Hepatocyte (in vitro differentiated cells): ENCODE measurements around the gene COL24A1. TPM values are rescaled to one million over a fixed set of nuclear protein-coding genes. Genes with fewer than 3 reads are reported as not detected.

Source experiments
- DNase-seq: peaks from one replicate; pipeline ENCODE4 v3.0.0-alpha.2; 2016; ENCODE audit warnings: low spot score
- H2AFZ ChIP-seq: fragments of 200-600 bp; sonication (generic); 2 replicates; pipeline ENCODE4 v1.6.0; 2016; ENCODE audit warnings: antibody characterized with exemption, mild to moderate bottlenecking
- H3K27ac ChIP-seq: fragments of 200-600 bp; sonication (generic); 2 replicates; pipeline ENCODE4 v1.5.1; 2016; ENCODE audit warnings: mild to moderate bottlenecking
- H3K27me3 ChIP-seq: fragments of 200-600 bp; sonication (generic); 2 replicates; pipeline ENCODE4 v1.6.1; 2016
- H3K36me3 ChIP-seq: fragments of 200-600 bp; sonication (generic); replicated peaks from 2 replicates; pipeline ENCODE4 v1.5.1; 2016; ENCODE audit warnings: low read depth; ENCODE audit not compliant: insufficient read depth
- H3K4me1 ChIP-seq: fragments of 200-600 bp; sonication (generic); 2 replicates; pipeline ENCODE4 v1.5.1; 2016; ENCODE audit warnings: mild to moderate bottlenecking, moderate library complexity; ENCODE audit not compliant: insufficient read depth
- H3K4me2 ChIP-seq: fragments of 200-600 bp; sonication (generic); 2 replicates; pipeline ENCODE4 v1.6.0; 2016
- H3K4me3 ChIP-seq: fragments of 200-600 bp; sonication (generic); 2 replicates; pipeline ENCODE4 v1.5.1; 2016; ENCODE audit warnings: mild to moderate bottlenecking
- H3K79me2 ChIP-seq: fragments of 200-600 bp; sonication (generic); 2 replicates; pipeline ENCODE4 v1.6.0; 2017; ENCODE audit warnings: mild to moderate bottlenecking
- H3K9me2 ChIP-seq: fragments of 200-600 bp; sonication (generic); replicated peaks from 2 replicates; pipeline ENCODE4 v1.6.0; 2017; ENCODE audit warnings: mild to moderate bottlenecking; ENCODE audit not compliant: insufficient read depth
- H3K9me3 ChIP-seq: fragments of 200-600 bp; sonication (generic); 2 replicates; pipeline ENCODE4 v1.5.1; 2016; ENCODE audit warnings: low read depth, mild to moderate bottlenecking
- H4K20me1 ChIP-seq: fragments of 200-600 bp; sonication (generic); 2 replicates; pipeline ENCODE4 v1.6.0; 2016; ENCODE audit warnings: mild to moderate bottlenecking; ENCODE audit not compliant: insufficient read depth, poor library complexity, severe bottlenecking
- EZH2 ChIP-seq: fragments of 200-600 bp; sonication (generic); IDR thresholded peaks from 2 replicates; pipeline ENCODE4 v1.6.1; 2016; ENCODE audit warnings: antibody characterized with exemption, mild to moderate bottlenecking, borderline replicate concordance
- EZH2phosphoT487 ChIP-seq: fragments of 200-600 bp; sonication (generic); IDR thresholded peaks from one replicate; pipeline ENCODE4 v1.6.1; 2018; ENCODE audit warnings: antibody characterized with exemption, mild to moderate bottlenecking, low read depth, moderate library complexity; ENCODE audit not compliant: unreplicated experiment, severe bottlenecking
- WGBS: methylation state at CpG from one replicate; pipeline ENCODE4 v1.1.6; 2016; ENCODE audit warnings: low lambda C conversion rate; ENCODE audit errors: missing lambda C conversion rate; 5-methylcytosine and 5-hydroxymethylcytosine counted together
- polyA plus RNA-seq: library from polyadenylated mRNA; unstranded; fragments of >200 nt; fragmentation: Nextera tagmentation; extraction: Ambion mirVana; gene quantifications from 2 replicates; pipeline ENCODE4 v1.2.1, GENCODE V29; 2016
- total RNA-seq: library from RNA; depleted of rRNA; stranded (reverse); fragments of >200 nt; gene quantifications from 2 replicates; pipeline ENCODE4 v1.2.3, GENCODE V29; 2014
- TF ChIP-seq, protein P1 (sequence below): fragments of 200-600 bp; sonication (generic); IDR thresholded peaks from 2 replicates; pipeline ENCODE4 v1.5.1; 2016; ENCODE audit warnings: antibody characterized with exemption, mild to moderate bottlenecking; ENCODE audit not compliant: poor library complexity

Gene COL24A1
- total and polyA plus RNA-seq, 2 experiments from 2014 or later: 2.4 to 2.7 TPM

- no peak for TF ChIP-seq EZH2
- TF ChIP-seq, protein P1, sequence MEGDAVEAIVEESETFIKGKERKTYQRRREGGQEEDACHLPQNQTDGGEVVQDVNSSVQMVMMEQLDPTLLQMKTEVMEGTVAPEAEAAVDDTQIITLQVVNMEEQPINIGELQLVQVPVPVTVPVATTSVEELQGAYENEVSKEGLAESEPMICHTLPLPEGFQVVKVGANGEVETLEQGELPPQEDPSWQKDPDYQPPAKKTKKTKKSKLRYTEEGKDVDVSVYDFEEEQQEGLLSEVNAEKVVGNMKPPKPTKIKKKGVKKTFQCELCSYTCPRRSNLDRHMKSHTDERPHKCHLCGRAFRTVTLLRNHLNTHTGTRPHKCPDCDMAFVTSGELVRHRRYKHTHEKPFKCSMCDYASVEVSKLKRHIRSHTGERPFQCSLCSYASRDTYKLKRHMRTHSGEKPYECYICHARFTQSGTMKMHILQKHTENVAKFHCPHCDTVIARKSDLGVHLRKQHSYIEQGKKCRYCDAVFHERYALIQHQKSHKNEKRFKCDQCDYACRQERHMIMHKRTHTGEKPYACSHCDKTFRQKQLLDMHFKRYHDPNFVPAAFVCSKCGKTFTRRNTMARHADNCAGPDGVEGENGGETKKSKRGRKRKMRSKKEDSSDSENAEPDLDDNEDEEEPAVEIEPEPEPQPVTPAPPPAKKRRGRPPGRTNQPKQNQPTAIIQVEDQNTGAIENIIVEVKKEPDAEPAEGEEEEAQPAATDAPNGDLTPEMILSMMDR: peak; percentile 70
- Histone ChIP-seq H3K27ac (no peak overlapping the region), H3K9me3 (no peaks in the 10 kb centered on the region), H3K4me2 (no peak overlapping the region), H3K79me2 (no peaks in the 10 kb centered on the region), H3K4me1 (no peaks in the 10 kb centered on the region), H3K9me2 (no peaks in the 10 kb centered on the region), H3K36me3 (no peaks in the 10 kb centered on the region), H3K27me3 (no peaks in the 10 kb centered on the region), H4K20me1 (no peaks in the 10 kb centered on the region), H3K4me3 (no peak overlapping the region), H2AFZ (no peak overlapping the region)
- peak; percentile 43 for DNase-seq
- 85% methylated on average over 1 of the region's 1 CpG for WGBS
These were observed 463.8 kb downstream of the COL24A1 start for GRCh38 chr1:85692730-85693314.

- no peak overlapping the region for H3K4me3 ChIP-seq
- TF ChIP-seq, protein P1: no peak
- TF ChIP-seq EZH2phosphoT487 (no peak), EZH2 (no peak)
- no peaks in the 10 kb centered on the region for H3K9me3 ChIP-seq
- H3K4me1 ChIP-seq: no peaks in the 10 kb centered on the region
- no peak overlapping the region for H2AFZ ChIP-seq
- no peak overlapping the region for H3K27ac ChIP-seq
- H3K4me2 ChIP-seq: no peak overlapping the region
- H3K9me2 ChIP-seq: no peaks in the 10 kb centered on the region
- peaks cover 5% of the 10 kb centered on the region for H3K79me2 ChIP-seq
- 73% methylated on average over 4 of the region's 4 CpGs for WGBS
- no peaks in the 10 kb centered on the region for H3K27me3 ChIP-seq
- no peak for DNase-seq
- no peaks in the 10 kb centered on the region for H3K36me3 ChIP-seq
- no peaks in the 10 kb centered on the region for H4K20me1 ChIP-seq
These were observed 466.7 kb downstream of the COL24A1 start for GRCh38 chr1:85689775-85690404.

GRCh38 chr1:85683292-85684025, 473.1 kb downstream of the COL24A1 start:
- Histone ChIP-seq H3K9me2 (no peaks in the 10 kb centered on the region), H2AFZ (no peak overlapping the region), H4K20me1 (no peaks in the 10 kb centered on the region), H3K36me3 (no peaks in the 10 kb centered on the region), H3K4me2 (no peak overlapping the region), H3K4me3 (no peak overlapping the region), H3K9me3 (no peaks in the 10 kb centered on the region), H3K79me2 (peaks cover 5% of the 10 kb centered on the region), H3K27ac (no peak overlapping the region), H3K4me1 (no peaks in the 10 kb centered on the region), H3K27me3 (no peaks in the 10 kb centered on the region)
- TF ChIP-seq, protein P1: no peak
- TF ChIP-seq EZH2phosphoT487: no peak
- no peak for TF ChIP-seq EZH2
- 96% methylated on average over 9 of the region's 9 CpGs for WGBS
- no peak for DNase-seq
